NT2/D1 (cell line): ENCODE data around the gene AMDHD1.

Experiments
- SUZ12 ChIP-seq: IDR thresholded peaks from 2 replicates; pipeline ENCODE4 v1.6.1; 2011; ENCODE audit not compliant: insufficient read length, insufficient read depth; ENCODE audit errors: extremely low read depth
- ZNF274 ChIP-seq: IDR thresholded peaks from 2 replicates; pipeline ENCODE4 v1.6.1; 2011; ENCODE audit warnings: mild to moderate bottlenecking, low read depth, low read length

DNA sequence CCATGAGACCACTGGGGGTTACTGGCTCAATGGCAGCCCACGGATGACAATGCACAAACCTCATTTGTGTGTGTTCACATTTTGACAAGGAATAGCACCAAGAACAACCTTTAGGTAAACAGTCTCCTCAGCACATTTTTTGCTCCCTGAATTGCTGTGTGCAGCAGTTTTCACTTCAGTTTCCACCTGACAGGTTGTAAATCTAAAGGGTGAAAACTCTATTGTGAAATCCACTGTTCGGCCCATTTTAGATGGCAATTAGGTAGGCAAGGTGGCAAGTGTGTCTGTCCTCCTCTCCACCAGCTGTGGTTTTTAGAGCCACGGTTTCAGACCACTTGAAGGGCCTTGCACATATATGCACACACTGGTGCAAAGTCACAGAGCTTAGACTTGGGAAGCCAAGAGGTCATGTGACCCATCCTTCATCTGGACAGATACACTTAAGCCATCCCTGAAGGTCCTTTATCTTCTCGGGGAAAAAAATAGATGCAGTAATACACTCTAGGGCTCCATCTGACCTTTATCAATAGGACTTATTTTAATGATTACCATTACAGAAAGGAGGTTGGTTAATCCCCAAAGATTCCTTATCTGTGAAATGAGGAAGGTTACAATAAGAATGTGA is 29.8 kb downstream of the AMDHD1 start:
- TF ChIP-seq ZNF274 (no peak), SUZ12 (no peak)
